PC-9 (cell line): ENCODE measurements around the gene DNM3. TPM values are rescaled to one million over a fixed set of nuclear protein-coding genes. Genes with fewer than 3 reads are reported as not detected.

Experiments
- BruUV-seq: library from RNA; stranded (reverse); fragments of 400-500 nt; replicated peaks from 2 replicates; lab custom pipeline; 2021; lab: Mats Ljungman, UMichigan
- CTCF ChIA-PET: fragments of 300-600 bp; sonication (Branson Sonifier 250); formaldehyde crosslinking; loops from one replicate; lab custom pipeline; 2022; ENCODE audit warnings: antibody characterized with exemption; lab: Charles Lee
- POLR2A ChIA-PET: fragments of 300-600 bp; sonication (Branson Sonifier 250); formaldehyde crosslinking; loops from one replicate; lab custom pipeline; 2022; ENCODE audit warnings: antibody characterized with exemption; ENCODE audit not compliant: unreplicated experiment; lab: Charles Lee
- DNase-seq, 2 experiments: peaks; one replicate each; pipeline versions ENCODE4 v3.0.0 to v3.0.0-alpha.2; 2015 to 2022; ENCODE audit warnings: mixed read lengths in 1 of 2
- H2AFZ ChIP-seq: fragments of 200-600 bp; sonication (generic); 2 replicates; pipeline ENCODE4 v1.8.1; 2017; ENCODE audit warnings: antibody characterized with exemption
- H3F3A ChIP-seq: fragments of 200-600 bp; sonication (generic); 2 replicates; pipeline ENCODE4 v1.8.1; 2017; ENCODE audit warnings: antibody characterized with exemption, mild to moderate bottlenecking, low read depth; ENCODE audit not compliant: insufficient read depth
- H3K27ac ChIP-seq: fragments of 200-600 bp; sonication (generic); 2 replicates; pipeline ENCODE4 v1.6.1; 2016; ENCODE audit warnings: mixed run types
- H3K27me3 ChIP-seq: fragments of 200-600 bp; sonication (generic); 2 replicates; pipeline ENCODE4 v1.6.1; 2016; ENCODE audit warnings: low read depth, mixed run types; ENCODE audit not compliant: insufficient read depth
- H3K36me3 ChIP-seq: fragments of 200-600 bp; sonication (generic); 2 replicates; pipeline ENCODE4 v1.6.1; 2016; ENCODE audit warnings: low read depth, mixed run types
- H3K4me1 ChIP-seq: fragments of 200-600 bp; sonication (generic); replicated peaks from 2 replicates; pipeline ENCODE4 v1.6.1; 2016; ENCODE audit warnings: mixed run types; ENCODE audit not compliant: insufficient read depth
- H3K4me2 ChIP-seq: fragments of 200-600 bp; sonication (generic); 2 replicates; pipeline ENCODE4 v1.6.1; 2017; ENCODE audit warnings: mixed run types
- H3K4me3 ChIP-seq: fragments of 200-600 bp; sonication (generic); 2 replicates; pipeline ENCODE4 v1.6.1; 2016; ENCODE audit warnings: mixed run types
- H3K79me2 ChIP-seq: fragments of 200-600 bp; sonication (generic); 2 replicates; pipeline ENCODE4 v1.6.1; 2017; ENCODE audit warnings: low read depth, mixed run types
- H3K9me2 ChIP-seq: fragments of 200-600 bp; sonication (generic); 2 replicates; pipeline ENCODE4 v1.8.1; 2017; ENCODE audit warnings: mild to moderate bottlenecking; ENCODE audit not compliant: insufficient read depth
- H3K9me3 ChIP-seq: fragments of 200-600 bp; sonication (generic); 2 replicates; pipeline ENCODE4 v1.8.1; 2016; ENCODE audit warnings: low read depth; ENCODE audit not compliant: insufficient read depth
- H4K20me1 ChIP-seq: fragments of 200-600 bp; sonication (generic); 2 replicates; pipeline ENCODE4 v1.8.1; 2017; ENCODE audit not compliant: insufficient read depth
- EZH2 ChIP-seq: fragments of 200-600 bp; sonication (generic); IDR thresholded peaks from 2 replicates; pipeline ENCODE4 v1.8.0; 2017; ENCODE audit warnings: antibody characterized with exemption, low read depth
- intact Hi-C: fragments of 100-400 bp; cut with micrococcal nuclease; formaldehyde crosslinking; loops from one replicate; pipeline ENCODE4 v1.10.0; 2022; ENCODE audit not compliant: unreplicated experiment
- total RNA-seq: library from RNA; stranded (reverse); gene quantifications from 2 replicates; pipeline ENCODE4 v1.2.3, GENCODE V29; 2021
- TF ChIP-seq, protein P1 (sequence below): fragments of 200-600 bp; sonication (generic); conservative IDR thresholded peaks from 2 replicates; pipeline ENCODE4 v1.6.1; 2017; ENCODE audit warnings: mixed run types, antibody characterized with exemption, mild to moderate bottlenecking, moderate library complexity

Gene DNM3
- total RNA-seq, 1 experiment from 2014 or later, result 1.7 TPM

DNA sequence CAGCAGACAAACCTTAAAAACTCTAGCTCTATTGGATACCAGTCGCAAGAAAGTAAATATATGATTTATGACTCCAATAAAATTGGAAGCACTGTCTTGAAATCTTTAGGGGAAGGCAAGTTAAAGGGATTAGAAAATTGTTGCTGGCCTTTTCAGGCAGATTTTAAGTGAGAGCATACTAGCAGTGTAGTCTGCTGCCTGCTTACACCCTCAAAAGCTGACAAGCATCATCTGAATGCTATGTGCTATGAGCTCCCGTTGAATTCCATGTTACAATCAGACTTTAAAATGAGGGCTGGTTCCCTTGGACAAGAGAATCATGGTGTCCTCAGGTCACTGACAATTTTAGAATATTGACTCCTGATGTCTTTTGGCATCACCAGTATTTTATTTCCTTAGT, 308.0 kb downstream of the DNM3 start:
- Histone ChIP-seq H3K9me3 (no peaks in the 10 kb centered on the region), H3K79me2 (no peaks in the 10 kb centered on the region), H3K9me2 (no peaks in the 10 kb centered on the region), H3K4me1 (no peaks in the 10 kb centered on the region), H3K4me2 (no peak overlapping the region), H3F3A (no peaks in the 10 kb centered on the region), H3K27ac (no peak overlapping the region), H3K36me3 (no peaks in the 10 kb centered on the region), H2AFZ (no peak overlapping the region), H3K27me3 (no peaks in the 10 kb centered on the region), H3K4me3 (no peak overlapping the region), H4K20me1 (no peaks in the 10 kb centered on the region)
- BruUV-seq, result no TSS peak
- ChIA-PET CTCF (no interaction called here), POLR2A (interaction anchor here (0.7 kb wide), 1 partner anchor 129 kb away, joined by 4 read pairs; no protein-coding TSS in a partner anchor)
- intact Hi-C loops, result no loop called here
- TF ChIP-seq EZH2, result no peak
- TF ChIP-seq, protein P1, sequence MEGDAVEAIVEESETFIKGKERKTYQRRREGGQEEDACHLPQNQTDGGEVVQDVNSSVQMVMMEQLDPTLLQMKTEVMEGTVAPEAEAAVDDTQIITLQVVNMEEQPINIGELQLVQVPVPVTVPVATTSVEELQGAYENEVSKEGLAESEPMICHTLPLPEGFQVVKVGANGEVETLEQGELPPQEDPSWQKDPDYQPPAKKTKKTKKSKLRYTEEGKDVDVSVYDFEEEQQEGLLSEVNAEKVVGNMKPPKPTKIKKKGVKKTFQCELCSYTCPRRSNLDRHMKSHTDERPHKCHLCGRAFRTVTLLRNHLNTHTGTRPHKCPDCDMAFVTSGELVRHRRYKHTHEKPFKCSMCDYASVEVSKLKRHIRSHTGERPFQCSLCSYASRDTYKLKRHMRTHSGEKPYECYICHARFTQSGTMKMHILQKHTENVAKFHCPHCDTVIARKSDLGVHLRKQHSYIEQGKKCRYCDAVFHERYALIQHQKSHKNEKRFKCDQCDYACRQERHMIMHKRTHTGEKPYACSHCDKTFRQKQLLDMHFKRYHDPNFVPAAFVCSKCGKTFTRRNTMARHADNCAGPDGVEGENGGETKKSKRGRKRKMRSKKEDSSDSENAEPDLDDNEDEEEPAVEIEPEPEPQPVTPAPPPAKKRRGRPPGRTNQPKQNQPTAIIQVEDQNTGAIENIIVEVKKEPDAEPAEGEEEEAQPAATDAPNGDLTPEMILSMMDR, result no peak
- no peak for DNase-seq

DNA sequence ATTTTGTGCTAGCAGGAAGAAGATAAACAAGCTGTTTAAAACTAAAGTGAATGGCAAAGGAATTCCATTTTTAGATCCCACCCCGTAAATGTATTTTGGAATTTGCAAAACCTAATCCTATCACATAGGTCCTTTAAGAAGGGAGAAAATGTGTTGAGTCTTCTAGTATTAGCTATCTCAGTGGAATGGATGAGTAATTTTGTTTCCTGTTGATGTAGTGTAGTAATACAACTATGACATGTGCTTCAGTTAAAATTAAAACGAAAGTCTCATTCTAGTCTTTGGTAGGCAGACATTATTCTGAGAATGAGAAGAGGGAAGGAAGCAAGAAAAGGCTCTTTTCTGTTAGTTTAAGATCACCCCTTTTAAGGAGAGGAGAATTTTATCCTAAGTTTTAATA, 313.3 kb downstream of the DNM3 start:
- Histone ChIP-seq H2AFZ (no peak overlapping the region), H3K9me2 (no peaks in the 10 kb centered on the region), H3K9me3 (no peaks in the 10 kb centered on the region), H3K36me3 (no peaks in the 10 kb centered on the region), H3K4me3 (no peak overlapping the region), H4K20me1 (no peaks in the 10 kb centered on the region), H3K27ac (no peak overlapping the region), H3K79me2 (no peaks in the 10 kb centered on the region), H3F3A (no peaks in the 10 kb centered on the region), H3K27me3 (no peaks in the 10 kb centered on the region), H3K4me1 (no peaks in the 10 kb centered on the region), H3K4me2 (no peak overlapping the region)
- ChIA-PET CTCF (no interaction called here), POLR2A (no interaction called here)
- no peak for TF ChIP-seq EZH2
- TF ChIP-seq, protein P1, result no peak
- BruUV-seq, result no TSS peak
- no peak for DNase-seq
- intact Hi-C loops, result no loop called here

DNA sequence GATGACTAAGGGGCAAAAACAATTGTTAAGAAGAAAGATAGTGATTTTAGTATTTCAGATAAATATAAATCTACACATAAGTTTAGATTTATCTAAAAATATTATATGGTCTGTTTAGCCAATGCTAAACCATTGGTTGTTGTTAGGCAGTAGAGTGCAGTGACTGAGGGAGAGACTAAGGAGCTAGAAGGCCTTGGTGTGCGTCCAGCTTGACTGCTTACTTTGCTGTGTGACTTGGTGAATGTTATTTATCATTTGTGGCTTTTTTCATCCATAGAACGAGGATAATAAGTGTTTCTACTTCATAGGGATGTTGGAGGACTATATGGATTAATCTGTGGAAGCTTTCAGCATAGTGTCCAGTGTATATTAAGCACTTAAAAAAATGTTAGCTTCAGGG, 314.5 kb downstream of the DNM3 start:
- CTCF ChIA-PET, result no interaction called here
- intact Hi-C loops, result no loop called here

More for the DNA sequence above, 314.5 kb downstream of the DNM3 start:
- Histone ChIP-seq H3K4me1 (no peaks in the 10 kb centered on the region), H3K79me2 (no peaks in the 10 kb centered on the region), H3K4me3 (no peak overlapping the region), H3K36me3 (no peaks in the 10 kb centered on the region), H3K27ac (no peak overlapping the region), H3K9me3 (no peaks in the 10 kb centered on the region), H3K27me3 (no peaks in the 10 kb centered on the region), H4K20me1 (no peaks in the 10 kb centered on the region), H3K4me2 (no peak overlapping the region), H3K9me2 (no peaks in the 10 kb centered on the region), H3F3A (no peaks in the 10 kb centered on the region), H2AFZ (no peak overlapping the region)
- DNase-seq, result no peak
- TF ChIP-seq EZH2, result no peak
- TF ChIP-seq, protein P1, result no peak
- BruUV-seq, result no TSS peak
- POLR2A ChIA-PET, result no interaction called here
